A549 treated with CORT108297 at 1 μM for 4 hours (cell line): ENCODE measurements around the gene TMEM167B. TPM values are rescaled to one million over a fixed set of nuclear protein-coding genes. Genes with fewer than 3 reads are reported as not detected.

Experiments used
- total RNA-seq: library from RNA; stranded (reverse); fragments of 200-300 nt; extraction: Qiagen RNA extraction; gene quantifications from 5 replicates; pipeline ENCODE4 v1.2.3, GENCODE V29; 2022

Gene TMEM167B
- total RNA-seq = 8.2 to 9.6 TPM (median 8.7 TPM) in 5 replicates

GRCh38 chr1:109090196-109091077 lies at the start of gene TMEM167B:
Gene TMEM167B (plus strand): TSS chr1:109090764. CDS start chr1:109090873, 109 bp downstream.

DNA sequence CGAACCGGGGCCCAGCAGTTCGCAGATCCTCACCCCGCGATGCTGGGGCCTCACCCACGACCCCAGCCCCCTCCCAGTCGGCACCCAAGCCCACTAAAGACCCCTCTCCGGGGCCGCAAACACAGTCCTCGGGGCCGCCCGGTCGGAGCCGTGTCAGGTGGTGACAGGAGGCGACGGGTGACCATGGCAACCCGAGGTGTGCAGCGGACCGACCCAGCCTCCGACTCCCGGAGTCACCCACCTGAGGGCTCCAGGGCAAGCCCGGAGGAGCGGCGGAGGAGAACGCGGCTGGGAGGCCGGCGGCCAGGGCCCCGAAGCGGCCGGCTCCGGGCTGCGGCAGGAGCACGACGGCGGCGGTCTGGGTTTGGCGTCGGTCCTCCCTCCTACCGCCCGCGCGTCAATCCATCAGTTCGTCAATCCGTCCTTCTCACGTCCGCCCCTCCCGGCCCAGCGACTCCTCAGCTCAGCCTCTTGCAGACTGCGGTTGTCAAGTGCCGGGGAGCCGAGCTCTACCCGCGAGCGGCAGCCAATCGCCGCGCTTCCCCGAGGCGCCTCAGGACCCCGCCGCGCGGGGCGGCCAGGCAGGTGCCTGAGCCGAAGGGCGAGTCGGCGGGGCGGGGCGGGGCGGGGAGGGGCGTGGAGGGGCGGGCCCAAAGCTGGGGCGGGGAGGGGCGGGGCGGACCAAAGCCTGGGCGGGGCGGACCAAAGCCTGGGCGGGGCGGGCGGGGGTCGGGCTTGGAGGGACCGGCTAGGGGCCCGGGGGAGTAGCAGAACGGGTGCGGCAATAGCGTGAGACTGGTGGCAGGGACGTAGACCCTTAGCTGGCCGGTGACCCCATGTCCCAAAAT lies 48.7 kb upstream of the TMEM167B start, which contains the start of gene WDR47:
Gene WDR47 (minus strand): TSS at position 482 of the 848 bp plus-strand sequence. CDS start 18,590 bp downstream, outside the sequence.

GRCh38 chr1:109075531-109076490 lies 14.8 kb upstream of the TMEM167B start, which contains the start of gene TAF13:
Gene TAF13 (minus strand): TSS chr1:109076003. CDS start chr1:109075947, 56 bp downstream.

DNA sequence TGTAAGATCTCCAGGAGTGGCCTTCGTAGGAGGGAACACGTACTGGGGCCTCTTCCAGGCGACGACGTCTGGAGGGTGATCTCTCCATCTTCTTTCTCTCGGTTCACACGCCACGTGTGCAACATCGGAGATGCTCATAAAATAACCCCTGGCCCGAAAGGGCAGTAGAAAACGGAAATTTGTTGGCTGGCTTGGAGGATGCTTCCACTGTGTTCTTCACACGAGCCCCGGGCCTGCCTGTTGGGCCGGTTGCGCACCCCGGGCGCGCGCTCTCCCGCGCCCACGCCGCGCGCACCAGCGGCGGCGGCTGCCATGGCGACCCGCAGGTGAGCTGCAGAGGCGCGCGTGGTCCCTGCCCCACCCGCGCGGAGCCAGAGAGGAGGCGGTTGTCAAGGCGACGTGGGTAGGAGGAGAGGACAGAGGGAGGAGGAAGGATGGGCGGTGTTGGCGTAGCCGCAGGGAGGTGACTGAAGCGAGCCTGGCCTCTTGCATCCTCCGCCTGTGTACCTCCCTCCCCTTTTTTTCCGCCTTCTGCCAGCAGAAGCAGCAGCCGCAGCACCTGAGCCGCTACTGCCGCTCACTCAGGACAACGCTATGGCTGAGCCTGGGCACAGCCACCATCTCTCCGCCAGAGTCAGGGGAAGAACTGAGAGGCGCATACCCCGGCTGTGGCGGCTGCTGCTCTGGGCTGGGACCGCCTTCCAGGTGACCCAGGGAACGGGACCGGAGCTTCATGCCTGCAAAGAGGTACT lies 23.2 kb downstream of the TMEM167B start, which contains the start of gene ELAPOR1:
Gene ELAPOR1 (plus strand): TSS at position 526 of the 752 bp plus-strand sequence. CDS start 69 bp downstream, at position 595.

Other genes with a start within 250 kb of the TMEM167B start
- gene AKNAD1, start 233.7 kb upstream of the TMEM167B start, total RNA-seq = 0.64 to 1.1 TPM (median 0.77 TPM) in 5 replicates
- 13.6 to 19.4 TPM (median 16.3 TPM) in 5 replicates for gene GPSM2, start 213.8 kb upstream of the TMEM167B start, total RNA-seq
- 15.0 to 17.5 TPM (median 16.6 TPM) in 5 replicates for gene CLCC1, start 127.3 kb upstream of the TMEM167B start, total RNA-seq
- 6.0 to 8.4 TPM (median 7.6 TPM) in 5 replicates for gene WDR47, start 48.7 kb upstream of the TMEM167B start, total RNA-seq
- gene TAF13, start 14.8 kb upstream of the TMEM167B start, total RNA-seq = 23.6 to 41.4 TPM (median 29.0 TPM) in 5 replicates
- gene ELAPOR1, start 23.4 kb downstream of the TMEM167B start, total RNA-seq = 0.39 to 0.91 TPM (median 0.64 TPM) in 5 replicates
- 90.1 to 111 TPM (median 98.3 TPM) in 5 replicates for gene SARS1, start 123.2 kb downstream of the TMEM167B start, total RNA-seq
- gene CELSR2, start 158.8 kb downstream of the TMEM167B start, total RNA-seq = 3.8 to 5.8 TPM (median 5.6 TPM) in 5 replicates
- 18.1 to 27.7 TPM (median 25.9 TPM) in 5 replicates for gene PSRC1, start 192.4 kb downstream of the TMEM167B start, total RNA-seq
- 0.37 TPM in 1 of 5 replicates, not detected in the others for gene MYBPHL, start 216.2 kb downstream of the TMEM167B start, total RNA-seq